Tibial nerve (tissue), 3 donors: ENCODE measurements around the gene SDK2.

Experiments
- CTCF ChIP-seq, 5 experiments: fragments of 200-600 bp in 3 of 5; fragments of 450-650 bp in 2 of 5; sonication (generic) in 3 of 5; IDR thresholded peaks; one replicate each; pipeline ENCODE4 v1.5.1; 2016 to 2019; ENCODE audit warnings: antibody characterized with exemption in 5 of 5, mild to moderate bottlenecking in 3 of 5, moderate library complexity in 2 of 5
- POLR2A ChIP-seq, 2 donors: fragments of 450-650 bp; IDR thresholded peaks; one replicate each; pipeline ENCODE4 v1.6.1; 2017; ENCODE audit warnings: antibody characterized with exemption in 2 of 2, mild to moderate bottlenecking in 2 of 2, moderate library complexity in 2 of 2

GRCh38 chr17:73603971-73604370 lies 40.3 kb downstream of the SDK2 start:
- TF ChIP-seq CTCF (IDR thresholded peaks at IDR 0.05) (no peak), POLR2A (IDR thresholded peaks at IDR 0.05) (no peak)
